HG03565 (cell line): ENCODE data around the gene FAM227B.
"Not testable (repeated sequence)": the region's sequence is repeated elsewhere in the genome, so short reads cannot be mapped to it uniquely, and the experiment has no call there.

Experiments
- ATAC-seq: cut with Tn5 transposase; IDR thresholded peaks from one replicate; pipeline ENCODE4 v1.9.1; 2021; ENCODE audit warnings: mild to moderate bottlenecking, moderate library complexity; ENCODE audit not compliant: unreplicated experiment

FAM227B gene

DNA sequence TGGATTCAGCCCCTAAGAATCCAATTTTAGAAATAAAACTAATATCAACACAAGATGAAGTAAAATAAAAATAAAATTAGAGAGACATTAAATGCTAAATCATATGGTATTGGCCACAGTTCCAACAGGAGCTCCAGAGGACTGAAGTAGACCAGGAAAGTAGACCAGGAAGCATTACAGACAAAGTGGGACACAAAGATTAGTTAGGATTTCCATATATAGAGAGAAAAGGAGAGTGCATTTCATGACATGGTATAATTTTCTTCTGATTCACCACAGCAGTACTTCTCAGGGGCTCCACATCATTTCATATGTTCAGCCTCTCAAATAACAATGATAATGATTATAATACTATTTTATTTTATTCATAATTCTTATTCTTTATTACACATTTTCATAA, 179.3 kb downstream of the FAM227B start:
- ATAC-seq, result no peak

DNA sequence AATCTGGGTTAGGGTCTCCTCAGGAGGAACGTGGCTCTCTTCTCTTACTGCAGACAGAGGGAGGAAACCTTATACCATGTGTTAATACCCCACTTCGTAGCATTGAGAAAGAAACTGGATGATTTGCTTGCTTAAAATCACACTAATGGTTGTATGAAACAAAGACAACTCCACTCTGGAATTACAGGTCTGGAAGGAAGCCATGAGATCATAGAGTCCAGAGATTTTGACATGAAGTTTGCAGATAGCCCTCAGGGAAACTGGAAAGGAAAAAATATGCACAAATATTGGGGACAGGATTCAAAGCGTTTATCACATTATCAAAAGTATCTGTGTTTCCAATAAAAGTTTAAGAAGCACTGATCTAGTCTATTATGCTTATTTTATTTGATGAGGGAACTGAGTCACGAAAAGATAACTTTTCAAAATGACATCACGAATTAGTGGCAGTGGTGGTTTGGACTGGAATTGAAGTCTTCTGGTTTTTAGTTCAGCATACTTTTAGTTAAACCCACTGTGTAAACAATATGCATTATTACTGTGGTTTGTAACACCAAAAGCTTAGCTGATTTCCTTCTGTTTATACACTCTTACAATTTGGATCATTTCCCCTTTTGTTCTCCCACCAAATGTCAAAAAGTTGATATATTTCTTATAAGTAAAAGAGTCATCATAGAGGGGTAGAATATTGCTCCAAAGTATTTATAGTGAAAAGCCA, 180.8 kb downstream of the FAM227B start:
- ATAC-seq, result no peak

- peak; percentile 67 for ATAC-seq
Measured at GRCh38 chr15:49438962-49439631, 181.5 kb downstream of the FAM227B start.

DNA sequence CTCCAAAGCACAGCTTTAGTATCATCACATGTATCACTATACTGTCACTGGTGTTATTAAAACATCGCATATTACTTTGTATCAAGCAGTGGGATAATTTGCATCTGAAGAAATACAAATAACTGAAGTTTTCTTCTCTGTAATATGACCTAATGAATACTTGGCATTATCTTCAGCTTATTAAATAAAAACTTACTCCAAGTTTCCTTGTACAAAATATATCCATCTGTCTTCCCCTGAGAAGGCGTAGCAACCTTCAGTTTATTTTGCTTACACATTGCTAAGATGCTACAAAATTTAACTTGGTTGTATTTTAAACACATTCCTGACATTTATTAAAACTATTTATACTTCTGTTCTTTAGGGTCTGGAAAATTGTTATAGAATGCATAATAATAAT, 183.9 kb downstream of the FAM227B start:
- no peak for ATAC-seq

- no peak for ATAC-seq
Measured at GRCh38 chr15:49435174-49435573, 185.4 kb downstream of the FAM227B start.

DNA sequence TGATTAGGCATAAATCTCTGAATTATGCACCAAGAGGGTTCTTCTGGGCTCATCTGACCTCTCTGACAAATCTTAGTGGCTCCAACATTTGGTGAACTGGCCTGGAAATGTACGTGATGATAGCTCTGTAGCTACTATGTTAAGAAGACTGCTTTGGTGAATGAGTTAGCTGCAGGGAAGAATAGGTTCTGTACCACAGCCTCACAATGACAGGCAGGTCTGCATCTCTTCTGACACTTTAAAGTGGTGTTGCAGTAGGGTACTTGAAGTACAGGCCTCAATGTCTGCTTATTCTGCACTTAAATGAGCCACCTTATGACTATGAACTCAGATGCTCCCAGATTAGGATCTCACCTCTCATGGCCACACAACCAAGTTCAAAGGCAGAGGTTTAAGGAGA, 190.6 kb downstream of the FAM227B start:
- ATAC-seq, result no peak

DNA sequence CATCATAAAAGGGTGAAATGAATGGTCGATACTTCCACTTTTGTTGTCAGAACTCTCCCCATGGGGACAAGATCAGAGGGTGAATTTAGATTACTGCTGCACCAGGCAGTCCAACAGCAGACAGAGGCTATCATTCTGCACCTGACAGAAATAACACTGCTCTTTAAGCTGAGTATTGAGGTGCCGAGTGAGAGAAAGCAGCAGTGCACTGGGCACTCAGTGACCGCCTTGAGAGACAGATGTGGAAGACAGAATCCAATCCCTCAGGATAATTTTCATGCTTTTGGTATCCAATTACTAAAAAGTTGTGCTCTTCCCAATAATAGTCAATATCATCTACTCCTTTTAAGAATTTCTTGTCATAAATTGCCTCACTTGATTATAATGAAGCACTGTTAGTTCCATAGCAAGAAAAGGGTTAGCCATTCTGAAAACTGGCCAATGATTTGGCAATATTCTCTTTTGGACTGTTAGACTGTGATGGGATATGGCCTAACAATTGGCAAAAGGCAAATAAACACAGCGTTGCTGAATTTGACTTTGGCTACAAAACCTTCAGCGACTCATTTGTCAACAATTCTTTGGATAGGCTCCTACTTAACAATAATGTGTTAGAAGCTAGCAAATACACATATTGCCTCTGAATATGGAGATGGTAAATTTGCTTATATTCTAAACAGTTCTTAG, 192.1 kb downstream of the FAM227B start:
- no peak for ATAC-seq

GRCh38 chr15:49427372-49427771, 193.2 kb downstream of the FAM227B start:
- no peak for ATAC-seq

GRCh38 chr15:49424954-49425353, 195.7 kb downstream of the FAM227B start:
- ATAC-seq, result no peak

- no peak for ATAC-seq
Measured at GRCh38 chr15:49423901-49424550, 196.6 kb downstream of the FAM227B start.

GRCh38 chr15:49423021-49423420, 197.6 kb downstream of the FAM227B start, which contains the start of gene FGF7:
TSS of gene FGF7 (plus strand) at chr15:49423242. CDS start at chr15:49424298, 1,056 bp downstream.
- ATAC-seq, result no peak

GRCh38 chr15:49421991-49422390, 198.6 kb downstream of the FAM227B start:
- ATAC-seq, result peak; percentile 47

DNA sequence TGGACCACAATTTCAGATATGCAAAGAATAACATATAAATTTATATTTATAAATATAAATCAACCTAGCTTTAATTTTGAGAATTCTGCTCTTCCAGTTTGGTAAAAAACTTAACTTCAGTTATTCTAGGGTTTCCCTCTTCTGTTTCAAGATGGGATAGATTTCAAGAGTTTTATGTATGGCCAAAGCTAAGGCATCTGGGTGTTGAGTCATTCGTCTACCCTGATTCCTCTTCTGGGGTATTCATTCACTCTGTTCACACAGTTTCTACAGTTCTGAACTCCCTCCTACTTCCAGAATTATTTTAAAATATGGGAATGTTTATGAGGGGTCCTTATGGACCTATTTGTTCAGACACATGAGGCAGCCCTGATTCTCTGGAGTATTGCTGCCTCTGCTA, 201.8 kb downstream of the FAM227B start:
- ATAC-seq, result no peak

- ATAC-seq, result no peak
Measured at GRCh38 chr15:49415638-49416037, 205.0 kb downstream of the FAM227B start.

DNA sequence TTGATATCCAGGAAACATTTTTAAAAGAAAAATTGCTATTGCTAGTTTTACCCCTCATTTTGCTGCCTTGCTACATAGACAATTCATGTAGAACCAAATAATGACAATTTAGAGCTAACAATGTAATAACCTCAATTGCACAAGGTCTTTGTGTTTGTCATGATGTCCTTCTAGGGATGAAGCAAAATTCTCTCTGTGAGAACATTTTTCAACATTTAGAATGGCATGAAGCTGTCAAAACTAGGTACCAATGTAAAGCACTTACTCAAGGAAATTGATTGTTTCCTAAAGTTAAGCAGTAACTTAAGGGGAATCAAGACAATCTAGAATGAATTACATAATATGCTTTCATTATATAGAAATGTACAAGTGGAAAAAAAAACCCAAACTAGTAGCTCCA, 205.5 kb downstream of the FAM227B start:
- ATAC-seq, result no peak

DNA sequence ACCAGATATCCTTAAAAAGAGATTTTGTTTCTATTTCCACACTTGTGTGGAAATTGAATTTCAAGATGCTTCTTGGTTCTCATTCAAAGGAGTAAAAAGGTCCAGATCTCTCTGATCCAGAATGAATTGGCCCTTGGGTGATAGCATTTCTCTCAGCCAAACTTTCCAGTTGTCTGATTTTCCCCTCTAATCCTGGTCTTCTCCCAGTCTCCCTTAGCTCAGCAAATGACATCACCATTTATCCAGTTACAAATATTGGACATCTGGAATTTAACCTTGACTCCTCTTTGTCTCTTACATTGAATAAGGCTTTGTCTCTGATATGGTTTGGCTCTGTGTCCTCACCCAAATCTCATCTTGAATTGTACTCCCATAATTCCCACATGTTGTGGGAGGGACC, 207.8 kb downstream of the FAM227B start:
- no peak for ATAC-seq

DNA sequence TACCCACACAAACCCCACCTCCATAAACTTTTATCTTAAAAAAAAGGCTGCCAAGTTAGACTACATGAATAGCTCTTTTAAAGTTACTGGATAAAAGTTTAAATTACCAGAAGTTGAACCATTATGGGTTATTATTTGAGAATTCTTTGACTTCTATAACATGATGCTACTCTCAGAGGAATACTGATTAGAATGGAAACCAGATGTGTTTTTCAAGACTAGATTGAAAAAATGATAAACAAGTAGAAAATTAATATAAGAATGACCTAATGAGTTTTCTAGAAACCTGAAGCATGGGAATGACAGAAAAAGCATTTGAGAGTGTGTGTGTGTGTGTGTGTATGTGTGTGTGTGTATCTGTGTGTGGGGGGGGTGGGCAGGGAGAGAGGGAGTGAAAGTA, 210.0 kb downstream of the FAM227B start:
- no peak for ATAC-seq

GRCh38 chr15:49406352-49407118, 214.1 kb downstream of the FAM227B start:
- no peak for ATAC-seq

DNA sequence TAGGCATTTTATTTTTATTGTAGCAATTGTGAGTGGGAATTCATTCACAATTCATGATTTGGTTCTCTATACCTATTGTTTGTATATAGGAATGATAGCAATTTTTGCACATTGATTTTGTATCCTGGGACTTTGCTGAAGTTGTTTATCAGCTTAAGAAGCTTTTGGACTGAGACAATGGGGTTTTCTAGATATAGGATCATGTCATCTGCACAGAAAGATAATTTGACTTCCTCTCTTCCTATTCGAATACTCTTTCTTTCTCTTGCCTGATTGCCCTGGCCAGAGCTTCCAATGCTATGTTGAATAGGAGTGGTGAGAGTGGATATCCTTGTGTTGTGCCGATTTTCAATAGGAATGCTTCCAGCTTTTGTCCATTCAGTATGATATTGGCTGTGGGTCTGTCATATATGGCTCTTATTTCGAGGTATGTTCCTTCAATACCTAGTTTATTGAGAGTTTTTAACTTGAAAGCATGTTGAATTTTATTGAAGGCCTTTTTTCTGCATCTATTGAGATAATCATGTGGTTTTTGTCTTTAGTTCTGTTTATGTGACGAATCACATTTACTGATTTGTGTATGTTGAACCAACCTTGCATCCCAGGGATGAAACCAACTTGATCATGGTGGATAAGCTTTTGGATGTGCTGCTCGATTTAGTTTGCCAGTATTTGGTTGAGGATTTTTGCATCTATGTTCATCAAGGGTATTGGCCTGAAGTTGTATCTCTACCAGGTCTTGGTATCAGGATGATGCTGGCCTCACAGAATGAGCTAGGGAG, 217.9 kb downstream of the FAM227B start:
- ATAC-seq, result not testable (repeated sequence)

- ATAC-seq, result no peak
Measured at GRCh38 chr15:49387471-49387870, 233.1 kb downstream of the FAM227B start.
